Activated CD8-positive, alpha-beta memory T cell treated with anti-CD3 and anti-CD28 coated beads, Interleukin-2, amount 50 U/mL, for 24 hours (primary cell): ENCODE measurements around the gene SLC4A8.
"Not testable (repeated sequence)": the region's sequence is repeated elsewhere in the genome, so short reads cannot be mapped to it uniquely, and the experiment has no call there.

Experiments
- DNase-seq: peaks from one replicate; pipeline ENCODE4 v3.0.0-alpha.2; 2020; ENCODE audit errors: extremely low read depth

SLC4A8 gene

DNA sequence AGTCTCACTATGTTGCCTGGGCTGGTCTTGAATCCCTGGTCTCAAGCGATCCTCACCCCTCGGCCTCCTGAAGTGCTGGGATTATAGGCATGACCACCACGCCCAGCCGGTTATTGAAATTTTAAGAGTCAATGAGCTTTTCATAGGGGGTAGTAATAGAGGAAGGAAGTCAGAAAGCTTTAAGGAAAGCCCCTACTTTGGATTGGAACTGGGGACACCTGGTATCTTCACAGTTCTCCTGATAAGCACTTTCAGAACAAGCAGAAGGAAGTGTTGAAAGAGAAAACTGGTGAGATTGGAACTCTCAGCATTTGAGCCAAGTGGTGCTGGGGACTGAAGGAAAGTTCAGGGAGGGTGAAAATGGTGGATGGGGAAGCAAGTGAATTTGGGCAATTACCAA is 5.1 kb downstream of the SLC4A8 start:
- DNase-seq = no peak

DNA sequence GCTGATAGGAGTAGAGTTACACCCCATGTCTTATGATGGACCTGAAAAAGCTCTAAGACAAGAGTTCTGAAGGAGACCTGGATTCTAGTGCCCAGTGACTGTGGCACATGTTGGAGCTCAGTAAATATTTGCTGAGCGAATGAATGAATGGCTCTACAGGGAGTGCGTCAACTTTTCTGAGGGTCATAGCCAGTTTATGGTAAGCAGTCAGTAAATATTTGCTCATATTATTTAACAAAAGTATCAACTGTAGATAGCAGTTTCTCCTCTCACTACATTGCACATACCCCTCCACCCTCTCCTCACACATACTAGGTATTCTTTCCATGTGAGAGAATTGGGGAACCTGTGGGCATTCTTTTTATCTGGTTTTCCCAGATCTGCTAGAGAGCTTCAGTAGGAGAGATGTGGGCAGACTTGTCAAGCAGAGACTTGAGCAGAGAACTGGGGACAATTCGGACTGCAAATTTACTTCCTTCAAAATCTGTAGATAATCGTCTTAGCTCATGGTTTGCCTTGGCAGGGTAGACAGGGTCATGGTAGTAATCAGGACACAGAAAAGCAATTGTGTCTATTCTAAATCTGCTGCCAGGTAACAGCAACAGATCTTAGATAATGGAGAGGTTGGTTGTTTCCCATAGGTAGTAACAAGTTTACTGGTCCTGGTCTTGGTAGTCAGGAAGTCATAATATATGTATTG is 5.7 kb downstream of the SLC4A8 start:
- DNase-seq = no peak

DNA sequence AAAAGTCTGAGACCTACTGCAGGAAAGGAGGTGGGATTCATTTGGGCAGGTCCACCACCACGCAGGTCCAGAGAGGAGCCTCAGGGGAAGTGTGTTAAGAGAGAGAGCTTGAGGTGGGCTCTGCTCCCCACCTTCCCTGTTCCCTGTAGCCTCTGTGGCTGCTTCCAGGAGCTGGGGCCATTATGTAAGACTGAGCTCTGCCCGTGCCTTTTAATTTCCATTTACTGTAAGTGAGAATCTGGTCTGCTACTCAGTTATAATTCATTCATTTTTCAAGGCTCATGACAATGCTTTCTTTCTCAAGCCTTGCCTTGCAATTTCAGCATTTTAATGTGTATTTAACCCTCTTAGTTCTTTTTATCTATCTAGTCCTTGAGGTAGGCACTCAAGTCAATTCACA is 8.3 kb downstream of the SLC4A8 start:
- no peak for DNase-seq

DNA sequence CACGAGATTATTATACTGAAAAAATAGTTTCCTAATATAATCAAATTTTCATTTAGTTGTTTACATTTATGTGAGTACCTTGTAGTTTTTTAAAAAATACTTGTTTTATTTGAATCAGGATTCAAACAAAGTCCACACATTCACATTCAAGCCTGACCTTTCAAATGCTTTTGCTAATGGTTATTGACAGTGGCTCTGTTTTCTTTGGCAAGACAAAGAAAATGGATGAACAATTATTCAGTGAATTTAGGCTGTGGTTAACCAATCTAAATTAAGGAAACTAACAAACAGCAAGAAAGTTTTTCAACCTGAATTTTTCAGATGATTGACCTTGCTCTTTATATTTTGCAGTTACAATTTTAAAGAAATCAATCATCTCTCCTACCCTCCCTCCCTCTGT is 9.7 kb downstream of the SLC4A8 start:
- no peak for DNase-seq

DNA sequence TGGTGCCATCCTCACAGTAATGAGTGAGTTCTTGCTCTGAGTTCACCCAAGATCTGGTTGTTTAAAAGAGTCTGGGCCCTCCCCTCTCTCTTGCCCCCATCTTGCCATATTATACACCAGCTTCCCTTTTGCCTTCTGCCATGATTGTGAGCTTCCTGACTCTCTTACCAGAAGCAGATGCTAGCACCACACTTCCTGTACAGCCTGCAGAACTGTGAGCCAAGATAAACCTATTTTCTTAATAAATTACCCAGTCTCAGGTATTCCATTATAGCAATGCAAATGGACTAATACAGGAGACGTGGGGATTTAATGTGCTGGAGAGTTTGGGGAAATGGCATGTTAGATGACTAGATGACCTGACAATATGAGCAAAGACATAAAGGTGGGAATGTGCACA is 12.8 kb downstream of the SLC4A8 start:
- no peak for DNase-seq

DNA sequence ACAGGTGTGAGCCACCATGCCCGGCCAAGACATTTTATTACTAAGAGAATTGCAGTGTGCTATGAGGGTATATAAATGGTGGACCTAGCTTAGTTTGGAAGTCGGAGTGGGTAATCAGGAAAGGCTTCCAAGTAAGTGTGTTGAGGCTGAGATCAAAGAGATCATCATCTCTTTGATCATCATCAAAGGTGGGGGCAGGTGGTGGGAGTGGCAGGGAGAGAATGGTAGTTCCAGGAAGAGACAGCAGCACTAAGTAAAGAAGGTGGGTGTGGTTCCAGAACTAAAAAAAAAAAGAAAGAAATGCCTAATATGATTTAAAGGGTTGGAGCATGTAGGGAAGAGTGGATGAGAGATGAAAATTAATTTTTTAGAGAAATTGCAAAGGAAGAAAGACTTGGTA is 14.7 kb downstream of the SLC4A8 start:
- DNase-seq = no peak

DNA sequence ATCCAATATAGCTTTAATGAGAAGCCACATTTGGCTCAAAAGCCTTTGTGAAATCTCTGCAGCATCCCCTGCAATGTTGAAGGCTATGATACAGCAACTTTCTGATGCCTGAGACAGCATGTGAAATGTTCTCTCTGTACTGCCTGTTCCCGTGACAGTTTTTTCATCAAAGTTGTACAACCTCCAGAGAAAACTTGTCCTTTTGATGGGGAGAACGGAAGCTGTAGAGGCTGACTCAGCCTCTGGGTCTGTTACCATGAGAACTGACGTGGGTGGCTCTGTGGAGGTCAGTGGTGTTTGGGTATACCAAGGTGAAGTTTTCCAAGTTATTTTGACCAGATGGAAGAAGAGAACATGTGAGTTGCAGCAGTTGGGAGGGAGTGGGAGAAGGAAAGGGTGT is 17.0 kb downstream of the SLC4A8 start:
- DNase-seq = no peak

DNA sequence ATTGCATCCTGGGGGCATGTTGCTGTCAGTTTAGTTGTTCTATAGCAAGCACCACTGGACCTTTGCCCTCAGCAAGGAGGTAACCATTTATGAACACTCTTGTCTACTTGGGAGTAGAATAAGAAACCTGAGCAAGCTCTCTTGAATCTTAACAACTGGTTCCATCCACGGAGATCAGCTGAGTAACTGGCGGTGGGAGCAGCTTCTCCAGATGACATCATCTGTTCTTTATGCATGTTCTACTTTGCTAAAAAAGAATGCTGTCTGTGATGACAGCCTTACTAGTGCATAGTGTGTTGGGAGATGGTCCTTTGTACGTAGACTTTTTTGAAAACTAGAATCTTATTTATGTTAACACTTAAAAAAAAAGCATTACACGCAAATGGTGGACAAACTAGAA is 17.7 kb downstream of the SLC4A8 start:
- DNase-seq = no peak

DNA sequence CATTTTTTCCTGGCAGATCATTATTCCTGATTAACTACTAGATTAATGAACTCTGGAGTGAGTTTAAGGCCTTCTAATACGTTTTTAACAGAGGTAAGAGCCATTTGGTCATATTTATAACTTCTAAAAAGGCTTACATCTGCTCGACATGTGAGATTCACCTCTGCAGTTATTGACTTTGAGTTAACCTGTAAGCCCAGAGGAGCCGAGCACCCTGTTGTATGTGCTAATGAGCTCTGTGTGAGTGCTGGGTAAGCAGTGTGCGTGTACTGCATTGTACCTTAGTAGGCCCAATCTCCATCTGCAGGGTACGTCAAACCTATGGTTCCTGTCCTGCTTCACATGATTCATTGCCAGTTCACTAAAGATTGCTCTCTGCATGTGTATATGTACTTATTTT is 18.9 kb downstream of the SLC4A8 start:
- no peak for DNase-seq

DNA sequence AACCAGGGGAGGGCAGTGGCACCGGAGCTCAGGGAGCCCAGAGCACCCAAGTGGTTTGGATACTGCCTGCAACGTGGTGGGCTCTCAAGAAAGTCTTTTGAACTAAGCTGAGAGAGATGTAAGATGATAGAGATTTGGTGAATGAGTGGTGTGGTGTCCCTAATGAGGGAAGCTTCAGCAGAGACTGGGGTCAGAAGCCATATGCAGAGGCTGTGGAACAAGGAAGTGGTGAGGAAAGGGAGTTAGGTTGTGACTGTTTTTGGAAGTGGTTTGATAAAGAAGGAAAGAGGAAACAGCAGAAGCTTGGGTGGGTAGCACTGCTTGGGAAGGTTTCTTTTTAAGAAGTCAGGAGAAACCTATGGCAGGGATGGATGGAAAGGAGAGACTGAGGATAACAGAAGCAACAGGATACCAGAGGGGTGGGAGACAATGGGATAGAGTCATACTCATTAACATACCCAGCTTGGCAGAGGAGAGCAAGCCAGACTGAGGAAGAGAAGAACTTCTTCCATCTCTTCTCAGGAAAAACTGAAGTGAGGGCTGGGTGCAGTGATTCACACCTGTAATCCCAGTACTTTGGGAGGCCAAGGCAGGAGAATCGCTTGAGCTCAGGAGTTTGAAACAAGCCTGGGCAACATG is 24.1 kb downstream of the SLC4A8 start:
- DNase-seq = no peak

DNA sequence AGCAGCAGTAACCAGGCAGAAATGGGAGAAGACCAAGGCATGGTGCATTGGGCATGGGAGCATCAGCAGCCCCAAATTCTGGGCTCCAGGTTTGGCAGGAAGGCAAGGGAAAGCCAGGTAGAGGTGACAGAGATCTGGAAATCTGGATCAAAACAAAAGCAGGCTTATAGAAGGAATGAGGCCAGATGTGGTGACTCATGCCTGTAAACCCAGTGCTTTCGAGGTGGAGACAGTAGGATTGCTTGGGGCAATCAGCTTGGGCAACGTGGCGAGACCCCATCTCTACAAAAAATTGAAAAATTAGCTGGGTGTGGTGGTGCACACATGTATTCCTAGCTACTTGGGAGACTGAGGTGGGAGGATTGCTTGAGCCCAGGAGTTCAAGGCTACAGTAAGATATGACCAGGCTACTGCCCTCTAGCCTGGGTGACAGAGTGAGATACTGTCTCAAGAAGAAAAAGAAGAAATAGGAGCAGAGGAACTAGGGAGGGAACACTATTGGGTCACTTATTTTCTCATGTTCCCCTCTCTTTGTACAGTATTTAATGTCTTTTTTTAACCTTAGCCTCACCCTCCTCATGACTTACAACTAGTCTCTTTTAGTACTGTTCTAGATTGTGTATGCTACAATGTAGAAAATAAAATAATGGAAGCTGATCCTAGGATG is 25.1 kb downstream of the SLC4A8 start:
- DNase-seq = no peak

DNA sequence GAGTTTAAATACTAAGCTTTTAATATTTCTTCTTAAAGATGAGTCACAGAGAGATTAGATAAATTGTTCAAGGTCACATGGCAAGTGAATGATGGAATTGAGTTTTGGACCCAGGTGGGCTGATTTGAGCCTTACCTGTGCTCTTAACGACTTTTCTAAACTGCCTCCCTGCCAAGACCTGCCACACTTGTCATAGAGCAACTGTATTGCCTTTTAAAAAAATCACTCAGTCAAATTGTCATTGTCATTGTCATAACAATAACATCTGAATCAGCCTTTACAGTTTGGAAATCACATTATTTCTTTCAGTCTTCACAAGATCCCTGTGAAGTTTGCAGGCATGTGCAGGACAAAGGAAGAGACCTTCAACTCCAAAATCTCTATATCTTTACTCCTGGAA is 25.7 kb downstream of the SLC4A8 start:
- no peak for DNase-seq

DNA sequence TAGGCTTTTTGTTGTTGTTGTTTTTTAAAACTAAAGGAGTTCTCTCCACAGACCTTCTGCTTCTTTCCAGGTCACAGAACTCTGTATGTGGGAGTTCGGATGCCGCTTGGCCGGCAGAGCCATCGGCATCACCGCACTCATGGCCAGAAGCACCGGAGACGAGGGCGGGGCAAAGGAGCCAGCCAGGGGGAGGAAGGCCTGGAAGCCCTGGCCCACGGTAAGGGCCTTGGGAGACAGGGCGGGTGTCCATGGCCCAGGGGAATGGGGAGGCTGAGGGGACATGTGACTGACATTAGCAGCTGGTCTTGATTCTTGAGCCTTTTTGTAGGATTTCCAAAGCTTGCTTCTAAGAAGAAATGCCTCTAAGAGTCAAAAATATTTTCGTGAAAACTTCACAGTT is 26.2 kb downstream of the SLC4A8 start:
- DNase-seq = no peak

DNA sequence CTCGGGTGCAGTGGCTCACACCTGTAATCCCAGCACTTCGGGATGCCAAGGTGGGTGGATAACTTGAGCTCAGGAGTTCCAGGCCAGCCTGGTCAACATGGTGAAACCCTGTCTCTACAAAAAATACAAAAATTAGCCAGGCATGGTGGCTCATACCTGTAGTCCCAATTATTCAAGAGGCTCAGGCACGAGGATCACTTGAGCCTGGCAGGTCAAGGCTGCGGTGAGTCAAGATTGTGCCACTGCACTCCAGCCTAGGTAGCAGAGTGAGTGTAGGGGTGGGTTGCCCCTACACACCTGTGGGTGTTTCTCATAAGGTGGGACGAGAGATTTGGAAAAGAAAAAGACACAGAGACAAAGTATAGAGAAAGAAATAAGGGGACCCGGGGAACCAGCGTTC is 29.4 kb downstream of the SLC4A8 start:
- DNase-seq = not testable (repeated sequence)

DNA sequence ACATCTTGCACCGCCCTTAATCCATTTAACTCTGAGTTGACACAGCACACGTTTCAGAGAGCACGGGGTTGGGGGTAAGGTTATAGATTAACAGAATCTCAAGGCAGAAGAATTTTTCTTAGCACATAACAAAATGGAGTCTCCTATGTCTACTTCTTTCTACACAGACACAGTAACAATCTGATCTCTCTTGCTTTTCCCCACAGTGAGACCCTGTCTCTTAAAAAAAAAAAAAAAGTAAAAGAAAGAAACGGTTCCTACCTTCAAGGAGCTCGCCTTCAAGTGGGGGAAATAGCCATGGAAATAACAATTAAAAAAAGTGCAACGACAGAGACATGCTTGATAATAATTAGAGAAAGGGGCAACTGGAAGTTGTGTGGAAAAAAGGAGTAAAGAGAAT is 30.4 kb downstream of the SLC4A8 start:
- DNase-seq = not testable (repeated sequence)

DNA sequence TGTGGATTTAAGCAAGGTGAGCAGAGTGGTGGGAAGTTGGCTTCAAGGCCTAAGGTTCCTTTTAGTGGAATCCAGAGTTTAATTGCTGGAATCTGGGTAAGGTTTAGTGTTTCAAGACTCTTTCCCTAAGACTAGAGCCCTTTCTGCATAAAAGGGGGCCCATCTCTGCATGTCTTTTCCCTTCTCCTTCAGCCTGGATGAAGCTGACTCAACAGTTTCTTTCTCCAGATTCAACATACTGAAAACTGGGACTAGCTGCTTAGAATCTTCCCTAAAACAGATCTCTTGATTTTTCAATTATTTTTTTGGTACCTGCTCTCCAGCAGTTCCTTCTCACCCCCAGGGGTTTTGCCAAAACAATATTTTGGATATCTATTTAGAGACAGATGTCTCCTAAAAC is 34.0 kb downstream of the SLC4A8 start:
- DNase-seq = no peak

DNA sequence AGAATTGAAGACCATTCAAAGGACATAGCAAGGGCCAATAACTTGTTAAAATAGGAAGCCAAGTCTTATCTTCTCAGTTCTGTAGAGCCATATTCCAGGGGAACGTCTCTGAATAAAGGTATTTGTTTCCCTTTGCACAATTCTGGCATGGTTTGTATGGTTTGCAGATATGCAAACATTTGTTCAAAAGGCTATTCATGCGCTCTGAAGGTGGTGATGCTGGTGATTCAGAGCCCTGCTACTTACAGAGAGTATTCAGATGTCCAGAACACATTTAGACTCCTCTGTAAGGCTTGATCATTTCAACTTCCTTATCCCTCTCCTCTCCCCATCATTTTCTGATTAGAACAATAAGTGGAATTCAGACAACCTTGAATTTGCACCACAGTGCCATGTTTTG is 35.9 kb downstream of the SLC4A8 start:
- DNase-seq = no peak

DNA sequence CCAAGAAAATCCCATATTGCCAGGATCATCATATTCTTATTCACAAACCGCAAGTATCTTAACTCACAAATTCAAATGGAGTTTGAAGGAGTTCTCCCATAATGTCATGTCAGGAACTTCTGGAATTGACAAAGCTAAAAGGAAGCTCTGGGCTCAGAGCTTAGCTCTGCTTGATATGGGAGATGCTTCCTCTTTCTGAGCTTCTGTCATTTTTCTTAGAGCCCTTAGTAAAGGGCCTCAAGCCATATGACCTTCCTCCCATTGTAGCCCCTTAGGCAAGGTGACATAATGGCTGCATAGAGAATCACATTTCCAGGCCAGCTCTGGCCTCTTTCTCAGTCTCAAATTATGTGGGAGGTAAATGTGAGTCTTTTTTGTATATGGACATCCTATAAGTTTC is 40.9 kb downstream of the SLC4A8 start:
- DNase-seq = no peak

DNA sequence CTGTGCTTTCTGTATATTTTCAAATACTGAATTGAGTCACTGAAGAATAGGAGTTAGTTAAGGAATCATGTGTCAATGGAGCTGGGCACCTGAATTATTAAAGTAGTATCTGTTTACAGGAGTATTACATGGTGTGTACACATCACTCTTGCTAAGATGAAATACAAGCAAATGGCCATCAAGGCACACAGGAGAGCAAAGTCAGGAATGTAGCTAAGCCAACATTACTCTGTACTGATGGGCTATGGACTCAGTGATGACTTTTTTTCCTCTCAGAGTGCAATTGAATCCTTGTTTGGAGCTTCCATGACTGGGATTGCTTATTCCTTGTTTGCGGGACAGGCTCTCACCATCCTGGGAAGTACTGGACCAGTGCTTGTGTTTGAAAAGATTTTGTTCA is 45.5 kb downstream of the SLC4A8 start:
- DNase-seq = no peak

DNA sequence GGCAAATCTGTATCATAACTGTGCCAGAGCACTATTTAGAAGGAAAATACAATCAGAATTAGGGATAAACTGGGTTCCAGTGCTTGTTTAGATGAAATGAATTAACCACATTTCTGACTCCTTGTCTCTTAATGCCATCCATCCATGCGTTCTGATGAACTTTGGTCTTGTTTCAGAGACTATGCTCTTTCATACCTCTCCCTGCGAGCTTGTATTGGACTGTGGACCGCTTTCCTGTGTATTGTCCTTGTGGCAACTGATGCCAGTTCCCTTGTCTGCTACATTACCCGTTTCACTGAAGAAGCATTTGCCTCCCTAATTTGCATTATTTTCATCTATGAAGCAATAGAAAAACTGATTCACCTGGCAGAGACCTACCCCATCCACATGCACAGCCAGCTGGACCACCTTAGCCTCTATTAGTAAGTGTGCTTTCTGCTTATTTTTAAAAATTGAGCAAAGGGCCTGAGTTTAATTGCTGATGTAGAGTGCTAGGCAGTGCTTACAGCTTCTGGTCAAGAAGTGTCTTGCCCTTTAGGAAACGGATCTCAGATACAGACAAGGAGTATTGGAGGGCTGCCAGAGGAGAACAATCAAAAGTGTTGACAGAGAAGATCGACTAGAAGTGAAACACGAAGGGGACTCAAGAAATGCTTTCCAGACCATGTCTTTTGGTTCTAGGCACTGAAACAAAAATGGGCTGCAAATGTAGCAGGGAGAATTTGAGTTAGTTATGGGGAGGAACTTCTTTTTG is 46.7 kb downstream of the SLC4A8 start:
- no peak for DNase-seq

DNA sequence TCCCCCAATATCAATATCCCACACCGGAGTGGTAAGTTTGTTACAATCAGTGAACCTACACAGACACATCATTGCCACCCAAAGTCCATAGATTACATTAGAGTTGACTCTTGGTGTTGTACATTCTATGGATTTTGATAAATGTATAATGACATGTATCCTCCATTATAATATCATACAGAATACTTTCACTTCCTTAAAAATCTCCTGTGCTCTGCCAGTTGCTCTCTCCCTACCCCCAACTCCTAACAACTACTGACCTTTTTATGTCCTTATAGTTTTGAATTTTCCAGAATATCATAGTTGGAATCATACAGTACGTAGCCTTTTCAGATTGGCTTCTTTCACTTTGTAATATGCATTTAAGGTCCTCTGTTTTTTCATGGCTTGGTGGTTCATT is 48.4 kb downstream of the SLC4A8 start:
- no peak for DNase-seq

DNA sequence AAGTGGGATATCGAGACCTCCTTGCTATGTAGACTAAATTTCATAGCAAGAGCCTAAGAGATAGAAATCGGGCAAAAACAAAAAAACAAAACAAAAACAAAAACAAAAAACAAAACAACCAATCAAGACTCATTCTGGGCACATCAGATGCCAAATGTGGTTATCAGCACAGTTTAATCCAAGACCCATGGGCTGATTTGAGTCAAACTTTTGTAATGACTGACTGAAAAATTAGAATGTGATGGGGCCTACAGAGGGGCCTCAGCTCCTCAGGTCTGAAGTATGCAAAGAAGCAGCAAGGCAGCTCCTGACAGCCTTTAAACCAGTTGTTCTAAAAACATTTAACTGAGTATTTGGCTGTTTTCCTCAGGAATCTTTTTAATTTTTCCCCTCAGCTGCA is 49.3 kb downstream of the SLC4A8 start:
- no peak for DNase-seq

DNA sequence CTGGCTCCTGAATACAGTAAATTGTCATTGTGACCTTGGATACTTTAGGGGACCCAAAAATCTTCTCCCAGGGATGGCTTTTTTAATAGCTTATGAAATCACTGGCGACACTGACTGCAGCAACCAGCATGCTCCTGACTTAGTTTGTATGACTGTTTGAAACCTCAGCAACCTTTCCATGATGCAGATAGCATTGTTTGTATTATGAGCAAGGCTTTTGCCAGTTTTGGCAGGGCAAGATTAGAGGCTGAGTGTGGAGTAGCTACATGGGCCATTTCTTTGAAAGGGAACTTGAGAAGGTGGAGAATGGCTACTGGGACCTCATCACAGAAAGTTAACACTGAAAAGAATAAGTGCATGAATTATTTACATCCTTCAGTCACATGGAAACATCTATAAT is 50.9 kb downstream of the SLC4A8 start:
- DNase-seq = no peak
